IPS-NIHi7 (cell line): Measurements from ENCODE around the gene ALDH1A3.
"Not testable (repeated sequence)": the region's sequence is repeated elsewhere in the genome, so short reads cannot be mapped to it uniquely, and the experiment has no call there.

Experiments
- DNase-seq: peaks from one replicate; pipeline ENCODE4 v3.0.0; 2012; ENCODE audit warnings: mixed read lengths; ENCODE audit errors: extremely low spot score

Gene ALDH1A3

GRCh38 chr15:100879464-100880138 lies at the start of gene ALDH1A3:
Gene ALDH1A3, plus strand, starts transcription at chr15:100879831. Its CDS starts 77 bp downstream, at chr15:100879908.
- peak; percentile 38 for DNase-seq

- no peak for DNase-seq
Measured at GRCh38 chr15:100831467-100831866, 48.2 kb upstream of the ALDH1A3 start.

DNA sequence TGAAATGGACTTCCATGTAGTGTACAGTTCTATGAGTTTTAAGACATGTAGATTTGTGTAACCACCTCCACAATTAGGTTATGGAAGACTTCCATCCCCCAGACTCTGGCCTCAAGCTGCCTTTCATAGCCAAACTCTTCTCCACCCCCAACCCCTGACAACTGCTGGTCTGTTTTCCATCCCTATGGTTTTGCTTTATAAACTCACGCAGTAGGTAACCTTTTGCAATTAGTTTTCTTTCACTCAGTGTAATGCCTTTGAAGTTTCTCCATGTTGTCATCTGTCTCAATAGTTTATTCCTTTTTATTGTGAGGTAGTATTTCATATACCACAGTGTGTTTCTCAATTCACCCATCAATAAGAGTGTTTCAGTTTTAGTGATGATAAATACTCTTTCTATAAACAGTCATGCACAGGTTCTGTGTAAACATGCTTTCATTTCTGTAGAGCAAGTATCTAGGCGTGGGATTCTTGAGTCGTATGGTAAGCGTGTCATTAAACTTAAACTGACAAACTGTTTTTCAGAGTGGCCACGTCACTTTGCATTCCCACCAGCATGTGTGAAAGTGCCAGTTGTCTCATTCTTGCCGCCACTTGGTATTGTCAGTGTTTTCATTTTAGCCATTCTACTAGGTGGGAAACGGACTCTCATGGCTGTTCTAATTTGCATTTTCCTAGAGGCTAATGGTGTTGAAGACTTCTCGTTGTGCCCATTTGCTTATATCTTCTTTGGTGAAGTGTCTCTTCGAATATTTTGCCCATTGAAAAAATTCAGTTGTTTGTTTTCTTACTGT lies 47.3 kb upstream of the ALDH1A3 start:
- DNase-seq: no peak

DNA sequence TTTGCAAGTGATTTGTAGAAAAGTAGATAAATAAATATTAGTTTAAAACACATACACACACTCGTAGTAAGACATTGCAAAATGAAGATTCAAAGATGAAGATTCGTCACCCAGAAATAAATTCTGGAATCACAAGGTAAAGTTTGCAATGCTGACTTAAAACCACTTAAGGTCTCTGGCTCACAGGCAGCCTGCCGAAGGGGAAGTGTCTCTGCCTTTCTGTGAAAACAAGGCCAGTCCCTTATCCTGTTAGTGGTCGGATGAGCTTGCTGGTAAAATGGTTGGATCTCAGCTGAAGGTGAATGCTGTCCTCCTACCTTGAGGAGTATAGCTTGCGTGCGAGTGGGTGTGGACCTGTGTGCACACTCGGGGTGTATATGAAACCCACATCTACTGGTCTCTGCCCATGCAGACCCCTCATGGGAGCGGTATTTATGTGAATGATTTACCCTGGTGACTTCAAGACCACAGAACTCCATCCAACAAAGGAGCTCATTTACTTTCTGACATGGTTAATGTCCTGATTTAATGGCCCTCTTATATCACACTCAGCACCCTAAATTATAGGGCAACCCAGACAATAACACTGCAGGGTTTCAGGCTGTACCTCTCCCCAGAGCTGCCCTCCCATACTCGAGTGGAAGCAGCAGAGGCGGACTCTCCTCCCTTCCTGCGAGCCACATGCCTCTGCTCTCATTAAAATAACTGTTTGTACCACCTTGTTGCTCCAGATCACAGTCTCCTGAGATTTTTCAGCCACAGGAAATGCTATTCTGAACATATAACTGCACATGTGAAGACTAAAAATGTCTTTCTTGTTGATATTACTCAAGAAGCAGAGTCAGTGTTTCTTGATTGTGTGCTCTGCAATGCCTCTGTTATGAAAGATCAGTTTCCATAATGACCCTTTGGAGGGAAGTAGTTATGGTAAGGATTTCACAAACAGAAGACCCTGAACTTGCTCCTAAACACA lies 45.9 kb upstream of the ALDH1A3 start:
- DNase-seq: no peak

DNA sequence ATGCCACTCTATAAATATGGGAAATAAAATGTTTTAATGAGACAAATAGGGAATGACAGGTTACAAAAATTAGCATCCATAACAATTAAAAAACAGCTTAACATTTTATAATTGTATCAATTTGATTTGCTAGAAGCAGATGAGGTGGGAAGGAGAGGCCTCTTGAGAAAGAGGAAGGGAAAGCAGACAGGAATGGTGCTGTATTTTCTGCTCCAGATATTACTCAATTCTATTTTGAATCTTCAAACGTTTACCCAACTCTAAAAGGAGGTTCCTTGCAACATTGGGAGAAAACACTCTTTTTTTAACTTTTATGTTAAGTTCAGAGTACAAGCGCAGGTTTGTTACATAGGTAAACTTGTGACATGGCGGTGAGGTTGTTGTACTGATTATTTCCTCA lies 44.9 kb upstream of the ALDH1A3 start:
- DNase-seq: no peak

DNA sequence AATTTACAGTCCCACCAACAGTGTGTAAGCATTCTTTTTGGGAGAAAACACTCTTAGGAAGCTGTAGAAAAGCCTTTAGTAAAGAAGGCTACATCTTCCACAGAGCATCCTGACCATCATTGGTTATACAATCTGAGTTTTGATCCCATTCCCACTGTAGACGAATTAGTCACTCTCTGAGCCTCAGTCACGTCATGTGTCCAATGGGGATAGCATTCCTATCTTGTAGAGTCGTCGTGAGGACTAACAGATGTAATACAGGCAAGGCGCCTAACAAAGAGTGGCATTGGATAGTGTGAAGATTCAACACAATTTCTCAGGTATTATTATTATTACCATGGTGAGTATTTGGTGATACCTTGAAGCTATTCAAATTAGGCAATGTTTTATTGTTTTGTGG lies 44.0 kb upstream of the ALDH1A3 start:
- DNase-seq: no peak

DNA sequence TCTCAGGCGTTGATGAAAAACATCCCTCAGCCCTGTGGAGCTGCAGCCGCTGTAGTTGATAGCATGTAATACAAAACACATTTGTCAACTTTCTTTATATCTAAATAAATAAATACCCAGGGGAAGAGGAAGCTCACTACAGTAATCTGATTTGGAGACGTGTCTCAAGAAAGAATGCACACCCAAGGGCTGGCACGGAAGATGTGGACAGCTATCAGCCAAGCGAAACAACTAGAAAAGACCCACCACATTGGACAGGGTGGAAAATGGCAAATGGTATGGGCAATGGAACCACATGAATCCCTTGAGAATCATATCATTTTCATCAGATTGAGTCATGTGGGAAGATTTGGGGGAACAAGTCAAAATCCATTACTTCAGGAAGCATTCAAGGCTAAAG lies 43.1 kb upstream of the ALDH1A3 start:
- DNase-seq: no peak

DNA sequence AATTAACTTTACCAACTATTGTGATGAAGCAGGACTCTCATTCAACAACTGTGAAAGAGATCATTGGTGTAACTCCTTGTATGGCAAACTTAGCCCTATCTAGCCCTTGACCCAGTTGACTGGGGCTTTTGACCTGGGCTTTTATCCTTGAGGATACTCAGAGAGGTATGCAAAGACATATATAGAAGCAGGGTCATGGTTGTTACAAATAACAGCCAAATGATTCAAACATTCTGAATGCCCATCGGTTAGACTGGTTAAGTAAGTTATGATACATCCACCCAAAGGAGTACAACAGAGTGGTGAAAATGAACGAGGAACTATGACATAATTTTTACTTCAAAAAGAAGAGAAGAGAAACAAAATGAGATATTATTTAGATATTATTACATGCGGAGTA lies 38.2 kb upstream of the ALDH1A3 start:
- DNase-seq: no peak

- no peak for DNase-seq
Measured at GRCh38 chr15:100842756-100843730, 36.6 kb upstream of the ALDH1A3 start.

DNA sequence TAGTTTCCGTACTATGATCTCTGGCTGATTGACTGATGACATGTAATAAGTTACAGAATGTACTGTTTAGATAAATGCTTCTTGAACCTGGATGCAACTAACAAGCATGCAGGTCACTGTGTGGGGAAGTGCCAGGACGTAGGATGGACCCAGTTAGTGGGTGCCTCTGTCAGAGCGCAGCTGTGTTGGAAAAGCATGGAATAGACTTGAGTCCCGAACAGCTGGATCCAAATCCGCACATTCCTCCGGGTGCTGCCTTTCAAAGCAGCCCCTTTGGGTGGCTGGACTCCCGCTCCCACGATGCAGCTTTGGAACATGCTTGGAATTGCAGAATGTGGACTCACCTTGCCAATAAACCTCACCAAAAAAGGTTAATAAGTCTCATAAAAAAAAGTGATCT lies 35.5 kb upstream of the ALDH1A3 start:
- no peak for DNase-seq

DNA sequence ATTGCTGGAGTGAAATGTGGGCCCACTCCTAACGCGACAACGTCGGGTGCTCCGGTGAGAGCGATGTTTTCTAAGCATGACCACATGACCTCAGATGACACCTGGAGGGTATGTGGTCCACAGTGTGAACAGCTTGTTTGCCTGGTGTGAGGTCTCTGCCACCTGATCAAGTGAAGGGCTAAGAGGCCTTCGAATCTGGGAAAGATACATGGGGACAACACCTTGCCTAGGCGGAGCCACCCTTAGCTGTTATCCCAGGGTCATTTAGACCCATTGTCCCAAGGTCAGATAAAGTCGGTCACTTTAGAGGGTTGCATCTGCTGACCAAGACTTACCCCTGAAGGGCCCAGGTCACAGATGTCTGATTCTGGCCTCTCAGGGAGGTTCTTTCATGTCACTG lies 34.9 kb upstream of the ALDH1A3 start:
- DNase-seq: no peak

GRCh38 chr15:100847194-100847593 lies 32.4 kb upstream of the ALDH1A3 start:
- no peak for DNase-seq

- peak; percentile 70 for DNase-seq
Measured at GRCh38 chr15:100849021-100849854, 30.4 kb upstream of the ALDH1A3 start.

DNA sequence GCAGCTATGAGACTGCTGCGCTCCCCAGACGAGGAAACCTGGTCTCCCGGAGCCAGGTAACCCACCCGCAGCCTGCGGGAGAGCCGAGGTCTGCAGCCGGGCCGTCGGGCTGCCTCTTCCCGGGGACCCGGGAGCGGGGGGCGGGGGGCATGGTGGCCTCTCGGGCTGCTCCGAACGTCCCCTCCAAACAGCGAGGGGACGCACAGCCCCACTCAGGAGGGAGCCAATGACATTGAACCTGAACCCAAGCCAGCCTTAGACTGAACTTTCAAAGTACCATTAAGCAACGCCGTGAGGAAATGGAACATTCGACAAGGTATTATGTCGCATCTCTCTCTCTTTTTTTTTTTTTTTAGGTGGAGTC lies 29.8 kb upstream of the ALDH1A3 start:
- DNase-seq: no peak

DNA sequence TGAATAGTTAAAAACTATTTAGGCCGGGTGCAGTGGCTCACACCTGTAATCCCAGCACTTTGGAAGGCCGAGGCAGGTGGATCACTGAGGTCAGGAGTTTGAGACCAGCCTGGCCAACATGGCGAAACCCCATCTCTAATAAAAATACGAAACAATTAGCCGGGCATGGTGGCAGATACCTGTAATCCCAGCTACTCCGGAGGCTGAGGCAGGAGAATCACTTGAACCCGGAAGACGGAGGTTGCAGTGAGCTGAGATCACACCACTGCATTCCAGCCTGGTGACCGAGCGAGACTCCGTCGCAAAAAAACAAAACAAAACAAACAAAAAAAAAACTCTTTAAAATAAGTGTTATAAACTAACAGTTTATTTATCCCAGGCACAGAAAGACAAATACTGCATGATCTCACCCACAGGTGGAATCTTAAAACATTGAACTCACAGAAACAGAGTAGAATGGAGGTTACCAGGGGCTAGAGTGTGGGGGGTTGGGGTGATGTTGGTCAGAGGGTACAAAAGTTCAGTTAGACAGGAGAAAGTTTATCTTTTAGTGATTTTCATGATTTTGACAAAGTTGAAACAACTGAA lies 28.1 kb upstream of the ALDH1A3 start:
- not testable (repeated sequence) for DNase-seq

DNA sequence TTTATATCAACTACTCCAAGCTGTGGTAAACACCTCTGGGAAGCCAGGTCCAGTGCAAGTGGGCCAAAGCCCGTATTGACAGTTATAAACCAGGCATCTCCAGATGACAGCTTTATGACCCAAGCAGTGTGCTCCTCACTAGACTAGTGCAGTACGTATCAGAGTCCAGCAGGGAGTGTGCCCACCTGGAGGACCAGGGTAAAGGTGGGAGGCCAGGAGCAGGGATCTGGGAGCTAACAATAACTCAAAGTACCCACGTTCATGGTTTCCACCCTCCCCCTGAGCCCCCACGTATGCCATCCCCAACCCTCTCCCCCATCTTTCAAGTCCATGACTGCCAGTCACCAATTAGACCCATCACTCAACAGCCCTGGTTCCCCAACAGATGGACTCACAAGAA lies 27.0 kb upstream of the ALDH1A3 start:
- DNase-seq: no peak

DNA sequence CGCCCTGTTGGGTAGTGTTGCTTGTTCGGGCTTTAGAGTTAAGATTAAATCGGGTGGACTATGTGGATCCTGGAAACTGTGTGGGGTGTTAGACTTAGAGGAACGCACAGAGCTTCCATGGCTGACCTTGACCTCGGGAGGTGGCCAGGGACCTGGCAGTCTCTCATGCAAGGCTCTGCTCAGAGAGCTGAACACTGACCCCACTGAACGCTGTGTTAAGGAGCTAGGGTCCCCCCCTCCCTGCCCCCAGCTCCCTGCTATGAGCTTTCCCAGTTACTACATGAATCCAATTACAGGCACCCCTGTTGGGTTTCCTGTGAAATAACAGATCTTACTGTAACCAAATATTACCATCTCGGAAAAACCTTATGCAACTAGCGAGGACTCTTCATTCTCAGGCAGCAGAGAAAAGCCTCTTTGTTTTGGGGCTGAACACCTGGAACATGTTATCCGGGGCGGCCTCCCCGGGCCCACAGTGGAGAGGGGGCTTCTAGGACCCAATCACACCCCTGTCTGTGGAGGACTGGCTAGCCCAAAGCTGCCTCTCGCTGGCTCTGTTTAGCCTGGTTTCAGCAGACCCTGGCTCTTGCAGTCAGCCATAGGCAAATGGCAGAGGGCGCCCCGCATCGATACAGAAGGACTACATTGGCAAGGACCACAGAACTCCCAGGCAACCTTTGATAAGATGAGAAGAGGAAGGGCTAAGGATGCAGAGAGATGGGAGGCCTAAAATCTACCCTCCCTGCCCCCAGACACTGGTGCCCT lies 25.8 kb upstream of the ALDH1A3 start:
- no peak for DNase-seq

GRCh38 chr15:100856867-100857266 lies 22.8 kb upstream of the ALDH1A3 start:
- no peak for DNase-seq

DNA sequence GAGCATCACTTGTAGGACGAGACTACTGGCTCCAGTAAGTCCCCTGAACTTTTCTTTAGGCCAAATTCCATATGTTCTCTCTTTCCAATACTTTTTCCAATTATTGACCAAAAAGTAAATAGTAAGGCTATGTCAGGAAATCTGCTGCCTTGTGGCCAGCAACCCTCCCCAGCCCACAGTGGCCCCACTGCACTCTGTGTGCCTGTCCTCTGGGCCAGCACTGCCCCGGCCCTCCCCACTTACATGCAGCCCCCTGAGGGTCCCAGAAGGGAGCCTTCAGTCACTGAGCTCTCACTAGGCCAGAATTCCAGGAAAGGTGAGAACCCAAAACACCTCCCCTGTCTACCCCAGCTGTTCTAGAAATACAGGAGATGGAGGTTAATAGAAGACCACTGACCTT lies 21.3 kb upstream of the ALDH1A3 start:
- DNase-seq: no peak
